Mesendoderm (in vitro differentiated cells): ENCODE measurements around the gene HSPA1B. TPM values are rescaled to one million over a fixed set of nuclear protein-coding genes. Genes with fewer than 3 reads are reported as not detected.

Experiments
- DNase-seq: peaks from one replicate; pipeline ENCODE4 v3.0.0; 2013
- H2AK5ac ChIP-seq: 2 replicates; pipeline ENCODE4 v1.6.1; 2013; ENCODE audit warnings: low read length, inconsistent platforms
- H2BK120ac ChIP-seq: 2 replicates; pipeline ENCODE4 v1.6.1; 2013; ENCODE audit warnings: low read depth, mild to moderate bottlenecking, low read length, moderate library complexity, mixed read lengths
- H2BK15ac ChIP-seq: replicated peaks from 2 replicates; pipeline ENCODE4 v1.6.1; 2013; ENCODE audit warnings: low read depth, mild to moderate bottlenecking, moderate library complexity
- H2BK5ac ChIP-seq: 2 replicates; pipeline ENCODE4 v1.6.1; 2013; ENCODE audit warnings: low read length, inconsistent platforms
- H3K18ac ChIP-seq: 2 replicates; pipeline ENCODE4 v1.6.1; 2013; ENCODE audit warnings: mild to moderate bottlenecking, low read length, mixed read lengths
- H3K23ac ChIP-seq: one replicate; pipeline ENCODE4 v1.6.1; 2013; ENCODE audit warnings: low read length
- H3K27ac ChIP-seq: 2 replicates; pipeline ENCODE4 v1.5.1; 2013; ENCODE audit warnings: low read depth, mild to moderate bottlenecking, inconsistent platforms, low read length, moderate library complexity
- H3K27me3 ChIP-seq: 2 replicates; pipeline ENCODE4 v1.6.1; 2013; ENCODE audit warnings: low read length, control low read depth, mild to moderate bottlenecking, inconsistent platforms; ENCODE audit not compliant: insufficient read depth, poor library complexity
- H3K36me3 ChIP-seq: 2 replicates; pipeline ENCODE4 v1.6.1; 2013; ENCODE audit warnings: low read length, inconsistent platforms; ENCODE audit not compliant: control insufficient read depth, insufficient read depth
- H3K4ac ChIP-seq: one replicate; pipeline ENCODE4 v1.6.1; 2013; ENCODE audit warnings: low read depth, mild to moderate bottlenecking, low read length, moderate library complexity
- H3K4me1 ChIP-seq: 2 replicates; pipeline ENCODE4 v1.6.1; 2013; ENCODE audit warnings: low read depth, low read length, inconsistent platforms; ENCODE audit not compliant: control insufficient read depth
- H3K4me2 ChIP-seq: 2 replicates; pipeline ENCODE4 v1.6.1; 2013; ENCODE audit warnings: low read length
- H3K4me3 ChIP-seq: 2 replicates; pipeline ENCODE4 v1.5.1; 2013; ENCODE audit warnings: mild to moderate bottlenecking, low read length
- H3K56ac ChIP-seq: one replicate; pipeline ENCODE4 v1.6.1; 2013; ENCODE audit warnings: low read length
- H3K79me1 ChIP-seq: 2 replicates; pipeline ENCODE4 v1.6.1; 2013; ENCODE audit warnings: low read length, inconsistent platforms
- H3K79me2 ChIP-seq: 2 replicates; pipeline ENCODE4 v1.6.1; 2013; ENCODE audit warnings: mild to moderate bottlenecking, low read length; ENCODE audit not compliant: control insufficient read depth, insufficient read depth
- H3K9ac ChIP-seq: 2 replicates; pipeline ENCODE4 v1.6.1; 2013; ENCODE audit warnings: low read length, inconsistent platforms
- H4K5ac ChIP-seq: one replicate; pipeline ENCODE4 v1.6.1; 2013; ENCODE audit warnings: low read length
- H4K8ac ChIP-seq: one replicate; pipeline ENCODE4 v1.6.1; 2013; ENCODE audit warnings: low read depth, mild to moderate bottlenecking, control low read depth, low read length, moderate library complexity
- WGBS: extraction: QIAGEN DNeasy Blood & Tissue Kit; methylation state at CpG from one replicate; pipeline ENCODE4 v1.1.7; 2013; ENCODE audit warnings: low lambda C conversion rate, missing lambda C conversion rate; ENCODE audit not compliant: insufficient coverage; ENCODE audit errors: extremely low coverage; 5-methylcytosine and 5-hydroxymethylcytosine counted together
- polyA plus RNA-seq, 2 experiments: library from polyadenylated mRNA; stranded (reverse); fragments of 200-250 nt; gene quantifications; one replicate each; pipeline ENCODE4 v1.2.3, GENCODE V29; 2013

HSPA1B gene
- 23.9 TPM for polyA plus RNA-seq (2013, experiment 1 of 2)
- 22.5 TPM for polyA plus RNA-seq (2013, experiment 2 of 2)

DNA sequence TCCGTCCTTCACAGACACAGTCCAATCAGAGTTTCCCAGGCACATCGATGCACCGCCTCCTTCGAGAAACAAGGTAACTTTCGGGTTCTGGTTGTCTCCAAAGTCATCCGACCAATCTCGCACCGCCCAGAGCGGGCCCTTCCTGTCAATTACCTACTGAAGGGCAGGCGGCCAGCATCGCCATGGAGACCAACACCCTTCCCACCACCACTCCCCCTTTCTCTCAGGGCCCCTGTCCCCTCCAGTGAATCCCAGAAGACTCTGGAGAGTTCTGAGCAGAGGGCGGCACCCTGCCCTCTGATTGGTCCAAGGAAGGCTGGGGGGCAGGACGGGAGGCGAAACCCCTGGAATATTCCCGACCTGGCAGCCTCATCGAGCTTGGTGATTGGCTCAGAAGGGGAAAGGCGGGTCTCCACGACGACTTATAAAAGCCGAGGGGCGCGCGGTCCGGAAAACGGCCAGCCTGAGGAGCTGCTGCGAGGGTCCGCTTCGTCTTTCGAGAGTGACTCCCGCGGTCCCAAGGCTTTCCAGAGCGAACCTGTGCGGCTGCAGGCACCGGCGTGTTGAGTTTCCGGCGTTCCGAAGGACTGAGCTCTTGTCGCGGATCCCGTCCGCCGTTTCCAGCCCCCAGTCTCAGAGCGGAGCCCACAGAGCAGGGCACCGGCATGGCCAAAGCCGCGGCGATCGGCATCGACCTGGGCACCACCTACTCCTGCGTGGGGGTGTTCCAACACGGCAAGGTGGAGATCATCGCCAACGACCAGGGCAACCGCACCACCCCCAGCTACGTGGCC lies at the start of gene HSPA1B:
HSPA1B (plus strand) TSS at position 453 of the 794 bp plus-strand sequence; CDS start at position 666, 213 bp downstream.
- DNase-seq, result peak; percentile 100
- Histone ChIP-seq H3K23ac (no peak within 1 kb of the TSS), H3K27me3 (no peaks in the 10 kb centered on the region), H3K4me2 (peak within 1 kb of the TSS; percentile 87), H3K4me3 (peak within 1 kb of the TSS; percentile 82), H3K79me1 (peaks cover 2% of the 10 kb centered on the region), H2BK15ac (no peak within 1 kb of the TSS), H2AK5ac (peak within 1 kb of the TSS; percentile 90), H3K36me3 (no peaks in the 10 kb centered on the region), H3K27ac (peak within 1 kb of the TSS; percentile 84), H2BK5ac (peak within 1 kb of the TSS; percentile 77), H2BK120ac (no peak within 1 kb of the TSS), H3K18ac (peak within 1 kb of the TSS; percentile 42), H4K5ac (peak within 1 kb of the TSS; percentile 47), H3K56ac (peak within 1 kb of the TSS; percentile 94), H3K4me1 (peaks cover 7% of the 10 kb centered on the region), H3K79me2 (peaks cover 12% of the 10 kb centered on the region), H4K8ac (no peak within 1 kb of the TSS), H3K4ac (no peak within 1 kb of the TSS), H3K9ac (peak within 1 kb of the TSS; percentile 97)
- WGBS, result no CpG with 5 or more reads among the region's 56 CpGs

DNA sequence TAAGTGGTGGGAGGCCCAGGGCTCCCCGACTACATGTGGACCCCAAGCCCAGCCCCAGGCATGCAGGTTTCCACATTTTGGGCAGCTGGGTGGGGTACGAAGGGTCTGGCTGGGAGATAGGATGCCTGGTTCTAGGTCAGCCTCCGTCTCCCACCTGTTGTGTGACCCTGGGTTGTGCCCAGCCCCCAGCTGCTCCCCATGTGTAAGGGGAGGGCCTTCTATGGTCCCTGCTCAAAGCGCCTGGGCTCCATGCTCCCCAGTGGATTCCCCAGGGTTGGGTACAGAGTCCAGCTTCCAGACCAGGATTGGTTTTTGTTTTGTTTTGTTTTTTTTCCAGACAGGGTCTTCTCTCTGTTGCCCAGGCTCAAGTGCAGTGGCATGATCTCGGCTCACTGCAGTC lies 49.3 kb upstream of the HSPA1B start:
- no peak for DNase-seq
- H3K56ac ChIP-seq, result no peak overlapping the region
- H3K9ac ChIP-seq, result no peak overlapping the region
- no peaks in the 10 kb centered on the region for H3K4me1 ChIP-seq
- no CpG with 5 or more reads among the region's 5 CpGs for WGBS
- H3K79me2 ChIP-seq, result no peaks in the 10 kb centered on the region
- H4K5ac ChIP-seq, result no peak overlapping the region
- no peak overlapping the region for H4K8ac ChIP-seq
- H3K4me2 ChIP-seq, result no peak overlapping the region
- H2BK120ac ChIP-seq, result no peak overlapping the region
- no peak overlapping the region for H3K23ac ChIP-seq
- no peak overlapping the region for H2BK15ac ChIP-seq
- no peaks in the 10 kb centered on the region for H3K27me3 ChIP-seq
- H3K4ac ChIP-seq, result no peak overlapping the region
- H3K36me3 ChIP-seq, result peaks cover 14% of the 10 kb centered on the region
- H3K79me1 ChIP-seq, result no peaks in the 10 kb centered on the region
- H3K27ac ChIP-seq, result no peak overlapping the region
- H2BK5ac ChIP-seq, result no peak overlapping the region
- no peak overlapping the region for H3K18ac ChIP-seq
- H2AK5ac ChIP-seq, result no peak overlapping the region
- H3K4me3 ChIP-seq, result no peak overlapping the region

DNA sequence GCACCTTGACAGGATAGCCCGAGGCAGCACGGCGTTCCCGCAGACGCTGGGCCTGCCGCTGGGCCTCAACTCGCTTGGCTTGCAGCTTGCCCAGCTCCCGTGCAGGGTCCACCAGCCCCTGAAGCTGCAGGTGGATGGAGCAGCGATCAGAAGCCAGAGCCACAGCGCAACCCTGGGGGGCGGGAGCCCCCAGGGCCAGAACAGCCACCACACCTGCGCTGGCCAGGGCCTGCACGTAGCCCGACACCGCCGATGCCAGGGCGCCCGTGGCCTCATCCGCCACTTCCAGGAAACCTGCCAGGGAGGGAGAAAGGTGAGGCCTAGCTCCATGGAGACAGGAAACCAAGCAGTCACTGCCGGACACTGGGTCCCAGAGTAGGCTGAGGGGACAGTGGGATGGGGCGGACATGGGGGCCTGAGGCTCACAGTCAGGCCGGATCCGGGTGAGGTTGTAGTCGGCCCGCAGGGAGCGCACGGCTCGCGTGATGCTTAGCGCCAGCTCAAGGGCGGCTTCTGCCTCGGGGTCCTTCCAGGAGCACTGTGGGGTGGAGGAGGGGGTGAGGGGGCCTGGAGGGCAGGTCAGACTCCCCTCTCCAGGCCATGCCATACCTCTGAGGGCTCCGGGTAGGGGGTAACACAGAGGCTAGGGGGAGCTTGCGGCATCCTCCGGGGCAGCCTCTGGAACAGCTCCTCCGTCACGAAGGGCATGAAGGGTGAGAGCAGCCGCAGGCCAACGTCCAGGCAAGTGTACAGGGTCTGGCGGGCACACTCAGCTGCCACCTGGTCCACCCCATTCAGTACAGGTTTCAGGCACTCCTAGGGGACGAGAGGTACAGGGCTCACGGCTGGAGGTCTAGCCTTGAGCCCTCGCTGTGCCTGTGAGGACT lies 48.3 kb upstream of the HSPA1B start:
- no peaks in the 10 kb centered on the region for H3K79me2 ChIP-seq
- no peak overlapping the region for H3K4me3 ChIP-seq
- no peak overlapping the region for H3K18ac ChIP-seq
- H4K8ac ChIP-seq, result no peak overlapping the region
- H3K56ac ChIP-seq, result no peak overlapping the region
- DNase-seq, result no peak
- no peak overlapping the region for H3K9ac ChIP-seq
- H3K4ac ChIP-seq, result no peak overlapping the region
- no peak overlapping the region for H2BK15ac ChIP-seq
- no peak overlapping the region for H3K23ac ChIP-seq
- no peak overlapping the region for H2BK120ac ChIP-seq
- no peaks in the 10 kb centered on the region for H3K27me3 ChIP-seq
- peaks cover 14% of the 10 kb centered on the region for H3K36me3 ChIP-seq
- no peak overlapping the region for H3K27ac ChIP-seq
- no peak overlapping the region for H2BK5ac ChIP-seq
- H3K79me1 ChIP-seq, result no peaks in the 10 kb centered on the region
- H3K4me2 ChIP-seq, result no peak overlapping the region
- WGBS, result no CpG with 5 or more reads among the region's 43 CpGs
- no peak overlapping the region for H4K5ac ChIP-seq
- H3K4me1 ChIP-seq, result no peaks in the 10 kb centered on the region
- no peak overlapping the region for H2AK5ac ChIP-seq

DNA sequence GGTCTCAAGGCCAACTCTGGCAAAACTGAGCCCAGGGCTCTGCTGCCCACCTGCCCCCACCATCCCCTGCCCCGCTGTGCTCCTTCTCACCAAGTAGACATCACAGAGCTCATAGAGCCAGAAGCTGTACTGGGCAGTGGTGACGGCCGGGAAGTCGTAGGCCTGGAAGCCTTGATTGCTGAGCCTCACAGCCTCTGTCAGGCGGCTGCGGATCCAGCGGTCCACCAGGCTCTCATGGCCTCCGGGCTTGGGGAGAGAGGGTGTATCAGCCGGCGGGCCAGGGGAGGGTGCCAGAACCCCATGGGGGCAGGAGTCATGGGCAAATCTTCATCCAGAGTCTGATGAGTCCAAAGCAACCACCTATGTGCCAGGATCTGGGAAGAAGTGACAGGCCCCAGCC lies 47.6 kb upstream of the HSPA1B start:
- Histone ChIP-seq H3K4me2 (no peak overlapping the region), H3K36me3 (peaks cover 16% of the 10 kb centered on the region)

DNA sequence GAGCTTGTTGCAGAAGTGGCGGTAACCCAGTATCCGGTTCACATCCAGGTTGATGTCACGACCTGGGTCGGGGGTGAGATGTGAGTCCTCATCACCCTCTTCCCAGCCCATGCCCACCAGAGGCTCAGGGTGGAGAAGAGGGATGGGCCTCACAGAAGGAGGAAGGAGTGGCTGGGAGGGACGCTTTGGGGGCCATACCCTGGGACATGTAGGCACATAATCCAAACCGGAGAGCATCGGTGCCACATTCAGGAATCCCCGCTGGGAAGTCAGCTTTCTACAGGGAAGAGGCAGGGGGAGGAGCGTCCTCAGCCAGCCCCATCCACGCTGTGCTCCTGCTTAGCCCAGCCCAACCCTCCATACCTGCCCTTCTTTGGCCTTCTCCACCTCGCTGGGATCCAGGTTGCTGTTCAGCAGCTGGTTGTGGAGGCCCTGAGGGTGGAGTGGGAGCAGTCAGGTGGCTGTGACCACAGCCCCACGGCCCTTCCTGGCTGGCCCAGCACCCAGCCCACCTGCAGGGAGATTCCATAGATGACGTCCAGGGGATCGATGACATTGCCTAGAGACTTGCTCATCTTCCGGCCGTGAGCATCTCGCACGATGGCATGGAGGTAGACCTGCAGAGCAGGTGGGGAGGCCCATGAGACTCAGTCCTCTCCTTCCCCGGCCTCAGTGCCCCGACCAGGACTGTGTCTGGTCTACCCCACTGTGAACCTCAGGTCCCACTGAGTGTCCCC lies 46.9 kb upstream of the HSPA1B start:
- H3K27ac ChIP-seq, result no peak overlapping the region
- no peak for DNase-seq
- no peak overlapping the region for H4K5ac ChIP-seq
- H3K18ac ChIP-seq, result no peak overlapping the region
- H2AK5ac ChIP-seq, result no peak overlapping the region
- no CpG with 5 or more reads among the region's 20 CpGs for WGBS
- H3K4me3 ChIP-seq, result no peak overlapping the region
- no peak overlapping the region for H3K23ac ChIP-seq
- no peak overlapping the region for H3K4ac ChIP-seq
- H3K79me1 ChIP-seq, result no peaks in the 10 kb centered on the region
- H3K79me2 ChIP-seq, result no peaks in the 10 kb centered on the region
- no peak overlapping the region for H2BK120ac ChIP-seq
- H2BK15ac ChIP-seq, result no peak overlapping the region
- peaks cover 18% of the 10 kb centered on the region for H3K36me3 ChIP-seq
- no peak overlapping the region for H2BK5ac ChIP-seq
- H4K8ac ChIP-seq, result no peak overlapping the region
- H3K4me2 ChIP-seq, result no peak overlapping the region
- H3K9ac ChIP-seq, result no peak overlapping the region
- H3K27me3 ChIP-seq, result no peaks in the 10 kb centered on the region
- H3K56ac ChIP-seq, result no peak overlapping the region
- no peaks in the 10 kb centered on the region for H3K4me1 ChIP-seq

More for the DNA sequence above, 47.6 kb upstream of the HSPA1B start:
- H3K23ac ChIP-seq, result no peak overlapping the region
- WGBS, result no CpG with 5 or more reads among the region's 10 CpGs
- H4K8ac ChIP-seq, result no peak overlapping the region
- no peaks in the 10 kb centered on the region for H3K79me2 ChIP-seq
- no peak overlapping the region for H3K27ac ChIP-seq
- no peaks in the 10 kb centered on the region for H3K27me3 ChIP-seq
- H4K5ac ChIP-seq, result no peak overlapping the region
- no peak overlapping the region for H3K4ac ChIP-seq
- no peak overlapping the region for H3K4me3 ChIP-seq
- H2BK5ac ChIP-seq, result no peak overlapping the region
- H3K9ac ChIP-seq, result no peak overlapping the region
- H3K56ac ChIP-seq, result no peak overlapping the region
- H3K18ac ChIP-seq, result no peak overlapping the region
- H2BK15ac ChIP-seq, result no peak overlapping the region
- H3K79me1 ChIP-seq, result no peaks in the 10 kb centered on the region
- no peak overlapping the region for H2AK5ac ChIP-seq
- no peak for DNase-seq
- H2BK120ac ChIP-seq, result no peak overlapping the region
- no peaks in the 10 kb centered on the region for H3K4me1 ChIP-seq
